Activated CD8-positive, alpha-beta memory T cell treated with anti-CD3 and anti-CD28 coated beads for 1 hour (primary cell): ENCODE data around the gene ULK4.
"Not testable (repeated sequence)": the region's sequence is repeated elsewhere in the genome, so short reads cannot be mapped to it uniquely, and the experiment has no call there.

Experiments used
- DNase-seq, 2 donors: peaks; one replicate each; pipeline ENCODE4 v3.0.0-alpha.2; 2020; ENCODE audit warnings: low read depth in 1 of 2; ENCODE audit errors: extremely low read depth in 1 of 2

ULK4 gene

GRCh38 chr3:41960826-41961750 lies 815 bp downstream of the ULK4 start:
- DNase-seq, result peak; percentile 14 to 33

DNA sequence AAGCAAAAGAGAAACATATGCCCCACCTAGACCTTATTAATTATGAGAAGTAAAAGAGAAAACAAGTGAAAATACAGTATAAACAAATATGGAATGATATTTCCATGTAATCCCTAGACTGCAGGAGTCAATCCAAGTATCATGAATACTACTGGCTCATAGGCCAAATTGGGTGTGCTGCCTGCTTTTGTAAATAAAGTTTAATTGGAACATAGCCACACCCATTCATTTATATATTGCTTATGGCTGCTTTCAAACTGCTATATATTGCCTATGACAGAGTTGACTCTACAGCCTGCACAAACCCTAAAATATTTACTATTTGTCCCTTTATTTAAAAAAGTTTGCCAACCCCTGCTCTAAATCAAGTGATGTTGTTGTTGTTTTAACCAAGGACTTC lies 5.3 kb downstream of the ULK4 start:
- no peak for DNase-seq

DNA sequence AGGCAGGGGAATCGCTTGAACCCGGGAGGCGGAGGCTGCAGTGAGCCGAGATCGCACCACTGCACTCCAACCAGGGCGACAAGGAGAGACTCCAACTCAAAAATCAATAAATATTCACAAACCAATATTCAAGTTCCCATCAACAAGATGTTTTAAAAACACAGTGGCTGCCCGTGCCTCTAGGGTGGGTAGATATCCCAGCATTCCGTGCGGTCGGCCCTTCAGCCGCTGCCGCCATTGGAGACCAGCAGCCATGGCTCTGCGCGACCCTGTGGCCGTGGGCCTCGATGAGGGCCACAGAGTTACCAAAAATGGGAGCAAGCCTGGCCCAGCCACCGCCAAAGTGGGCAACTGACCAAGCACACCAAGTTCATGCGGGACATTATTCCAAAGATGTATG lies 6.7 kb downstream of the ULK4 start:
- DNase-seq, result no peak

- DNase-seq, result no peak
These were observed 18.5 kb downstream of the ULK4 start for GRCh38 chr3:41943311-41943843.

GRCh38 chr3:41940393-41940792 lies 21.5 kb downstream of the ULK4 start:
- no peak for DNase-seq

GRCh38 chr3:41936384-41936783 lies 25.5 kb downstream of the ULK4 start:
- DNase-seq, result no peak

DNA sequence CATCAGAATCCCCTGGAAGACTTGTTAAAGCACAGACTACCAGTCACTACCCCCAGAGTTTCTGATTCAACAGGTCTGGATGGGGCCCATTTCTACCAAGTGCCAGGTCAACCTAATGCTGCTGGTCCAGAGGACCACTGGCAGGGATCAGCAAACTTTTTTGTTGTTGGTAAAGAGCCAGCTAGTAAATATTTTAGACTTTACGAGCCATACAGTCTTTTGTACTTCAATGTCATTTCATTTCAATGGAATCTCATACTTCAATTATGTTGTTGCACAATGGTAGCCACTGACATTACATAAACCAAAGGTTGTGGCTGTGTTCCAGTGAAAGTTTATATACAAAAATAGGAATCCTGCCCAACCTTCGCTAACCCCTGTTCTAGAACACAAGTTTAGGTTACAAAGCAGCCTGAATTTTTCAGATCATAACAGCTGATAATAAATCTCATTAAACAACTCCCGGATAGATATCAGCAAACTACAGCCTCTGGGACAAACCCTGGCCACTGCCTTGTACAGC lies 28.7 kb downstream of the ULK4 start:
- DNase-seq, result no peak

DNA sequence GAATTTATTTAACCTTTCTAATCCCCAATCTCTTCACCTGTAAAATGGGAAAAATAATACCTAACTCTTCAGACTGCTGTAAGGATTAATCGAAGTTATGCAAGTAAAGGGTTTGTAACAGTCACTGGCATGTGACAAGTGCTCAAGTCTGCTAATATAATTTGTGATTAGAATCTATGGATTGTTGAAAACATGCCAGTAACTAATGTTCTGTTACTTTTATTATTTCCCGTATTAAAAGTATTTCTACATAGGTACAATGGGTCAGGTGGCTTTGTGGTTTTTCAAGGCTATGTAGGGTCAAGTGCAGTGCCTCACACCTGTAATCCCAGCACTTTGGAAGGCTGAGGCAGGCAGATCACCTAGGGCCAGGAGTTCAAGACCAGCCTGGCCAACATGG lies 29.4 kb downstream of the ULK4 start:
- DNase-seq, result no peak

- DNase-seq, result no peak
These were observed 41.4 kb downstream of the ULK4 start for GRCh38 chr3:41920406-41920965.

GRCh38 chr3:41915353-41915752 lies 46.5 kb downstream of the ULK4 start:
- no peak for DNase-seq

GRCh38 chr3:41912280-41912679 lies 49.6 kb downstream of the ULK4 start:
- no peak for DNase-seq

- DNase-seq, result no peak
These were observed 54.4 kb downstream of the ULK4 start for GRCh38 chr3:41907330-41908073.

DNA sequence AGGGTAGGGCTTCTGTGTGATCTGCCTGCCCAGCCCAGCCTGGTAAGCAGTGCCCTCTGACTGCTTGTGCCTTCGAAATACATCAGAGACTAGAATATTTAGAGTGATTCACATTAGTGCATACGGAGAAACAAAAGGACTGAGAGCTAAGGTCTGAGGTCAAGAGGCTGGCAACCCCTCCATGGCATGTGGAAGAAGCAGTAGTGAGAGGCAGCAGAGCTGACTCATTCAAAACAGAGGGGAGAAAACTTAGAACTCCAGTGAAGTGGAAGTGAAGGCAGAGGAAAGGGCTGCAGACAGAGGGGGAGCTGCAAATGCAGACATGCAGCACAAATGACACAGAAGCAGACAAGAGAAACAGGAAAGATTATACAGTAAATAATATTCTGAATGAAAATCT lies 61.6 kb downstream of the ULK4 start:
- no peak for DNase-seq

DNA sequence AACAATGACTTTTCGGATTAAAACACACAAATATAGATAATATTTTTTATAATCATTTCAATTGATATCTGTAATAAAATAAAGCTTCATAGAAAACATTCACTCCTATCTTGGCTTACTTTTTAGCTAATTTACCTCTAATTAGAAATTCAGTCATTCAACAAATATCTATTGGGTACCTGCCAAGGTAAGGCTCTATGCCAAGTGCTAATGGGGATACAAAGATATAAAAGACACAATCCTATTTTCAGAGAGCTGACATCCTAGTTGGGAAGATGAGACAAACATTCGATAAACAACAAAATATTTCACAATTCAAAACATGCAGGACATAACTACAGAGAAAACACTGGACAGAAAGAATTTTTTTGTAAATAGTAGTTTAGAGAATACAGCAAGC lies 63.3 kb downstream of the ULK4 start:
- DNase-seq, result no peak

DNA sequence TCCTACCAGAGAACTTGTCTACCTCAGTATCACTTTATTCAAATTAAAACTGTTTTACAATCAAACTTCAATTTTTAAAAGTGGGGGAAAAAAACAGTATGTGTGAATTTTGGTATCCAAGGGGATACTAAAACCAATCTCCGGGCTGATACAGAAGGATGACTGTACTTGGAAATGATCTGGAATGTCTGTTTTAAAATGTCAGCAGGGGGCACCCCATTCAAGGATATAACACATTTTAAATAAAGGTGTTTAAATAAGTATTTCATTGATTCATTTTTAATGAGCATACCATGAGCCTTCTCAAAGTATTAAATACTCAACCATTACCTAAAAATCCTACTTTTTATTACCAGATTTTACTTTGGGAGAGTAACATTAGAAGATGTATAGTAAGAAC lies 67.9 kb downstream of the ULK4 start:
- no peak for DNase-seq

DNA sequence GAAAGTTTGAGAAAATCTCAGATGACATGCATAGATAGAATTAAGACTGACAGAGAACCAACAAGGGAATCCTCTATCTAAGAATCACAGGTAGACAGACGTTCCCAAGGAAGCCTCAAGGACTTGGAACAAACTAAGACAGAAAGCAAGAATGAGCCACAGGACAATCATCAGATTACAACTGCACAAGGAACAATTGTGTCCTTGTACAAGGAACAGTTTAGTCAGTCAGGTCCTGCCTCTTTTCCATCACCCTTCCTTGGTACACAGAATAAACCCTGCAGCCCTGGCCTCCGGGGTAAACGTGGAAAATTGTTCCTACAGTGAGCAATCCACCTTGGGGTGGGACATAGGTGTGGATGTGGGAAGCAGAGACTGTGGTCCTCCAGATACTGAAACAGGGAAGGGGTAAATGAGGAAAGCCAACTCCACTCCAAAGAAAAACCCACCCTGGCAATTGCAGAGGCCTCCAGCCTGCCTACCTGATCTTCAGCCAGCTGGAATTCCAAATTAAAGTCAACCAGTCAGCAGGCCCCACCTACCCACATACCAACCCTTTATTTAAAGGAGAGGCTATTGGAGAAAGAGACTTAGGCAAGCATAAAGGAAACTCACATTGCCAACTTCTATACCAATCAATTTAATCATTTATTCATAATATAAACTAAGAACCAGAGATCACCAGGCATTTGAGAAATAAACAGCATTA lies 73.4 kb downstream of the ULK4 start:
- no peak for DNase-seq

DNA sequence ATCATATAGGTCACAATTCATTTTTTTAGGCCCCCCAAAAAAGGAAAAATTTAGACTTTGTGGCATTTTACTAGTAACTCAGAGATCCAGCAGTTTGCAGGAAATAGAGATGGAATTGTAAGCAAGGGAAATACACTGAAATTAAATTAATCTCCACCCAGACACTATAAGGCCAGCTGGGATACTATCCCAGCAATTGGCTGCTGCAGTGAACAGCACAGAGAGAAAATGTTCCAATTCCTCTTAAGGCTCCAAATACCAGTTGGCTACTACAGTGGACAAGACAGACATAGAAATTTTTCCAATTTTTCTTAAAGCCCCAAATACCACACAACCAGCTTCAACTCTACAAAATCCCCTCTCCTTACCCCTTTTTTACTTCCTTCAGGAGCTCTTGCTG lies 78.9 kb downstream of the ULK4 start:
- DNase-seq, result no peak

DNA sequence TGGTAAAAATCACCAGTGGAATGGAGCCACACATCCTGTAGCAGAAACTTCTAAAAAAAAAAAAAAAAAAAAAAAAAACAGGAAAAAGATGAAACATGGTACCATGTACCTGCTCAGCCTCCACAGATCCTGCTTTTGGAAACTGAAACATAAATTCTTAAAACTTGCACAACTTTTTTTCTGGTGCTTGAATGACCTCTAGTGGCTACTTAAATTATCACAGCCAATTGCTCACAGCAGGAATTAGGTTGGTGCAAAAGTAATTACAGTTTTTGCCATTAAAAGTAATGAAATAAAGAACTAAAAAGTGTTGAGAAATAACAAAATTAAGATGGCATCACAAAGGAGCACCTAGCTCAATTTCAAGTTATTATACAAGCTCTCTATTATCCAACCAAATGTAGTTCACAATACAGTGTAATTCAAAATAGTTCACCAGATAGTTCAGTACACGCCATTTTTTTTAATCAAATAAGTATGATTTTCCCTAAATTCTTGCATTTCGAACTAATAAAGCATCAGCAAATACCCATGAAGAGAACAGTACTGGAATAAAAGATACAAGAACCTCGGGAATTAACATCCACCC lies 80.6 kb downstream of the ULK4 start:
- DNase-seq, result no peak

DNA sequence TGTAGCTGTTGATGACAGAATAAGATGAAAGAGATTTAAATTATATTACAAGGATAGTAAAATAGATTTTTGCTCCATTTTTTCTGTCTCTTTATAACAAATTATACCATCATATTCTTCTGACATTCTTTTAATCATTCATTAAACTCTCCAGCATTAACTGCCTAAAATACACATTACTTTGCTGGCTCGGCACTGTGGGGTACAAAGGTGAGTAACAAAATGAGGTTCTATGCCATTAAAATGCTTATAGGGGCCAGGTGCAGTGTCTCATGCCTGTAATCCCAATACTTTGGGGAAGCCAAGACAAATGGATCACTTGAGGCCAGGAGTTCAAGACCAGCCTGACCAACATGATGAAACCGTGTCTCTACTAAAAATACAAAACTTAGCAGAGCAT lies 81.5 kb downstream of the ULK4 start:
- DNase-seq, result no peak

DNA sequence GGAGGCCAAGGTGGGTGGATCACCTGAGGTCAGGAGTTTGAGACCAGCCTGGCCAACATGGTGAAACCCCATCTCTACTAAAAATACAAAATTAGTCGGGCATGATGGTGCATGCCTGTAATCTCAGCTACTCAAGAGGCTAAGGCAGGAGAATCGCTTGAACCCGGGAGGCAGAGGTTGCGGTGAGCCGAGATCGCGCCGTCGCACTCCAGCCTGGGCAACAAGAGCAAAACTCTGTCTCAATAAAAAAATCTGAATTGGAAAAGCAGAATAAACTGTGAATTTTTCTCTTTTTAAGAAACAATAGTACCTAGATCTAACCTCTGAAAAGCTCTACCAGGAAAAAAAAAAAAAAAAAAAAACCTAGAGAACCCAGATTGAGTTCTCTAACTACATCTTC lies 84.2 kb downstream of the ULK4 start:
- DNase-seq, result not testable (repeated sequence)
